D341Med (cell line): ENCODE results near the gene WBP1L.
A peak's percentile ranks its signal among the peaks of the same experiment; 100 is the strongest.
"Not testable (repeated sequence)": the region's sequence is repeated elsewhere in the genome, so short reads cannot be mapped to it uniquely, and the experiment has no call there.

Source experiments
- DNase-seq: peaks from one replicate; pipeline ENCODE4 v3.0.0; 2012; ENCODE audit warnings: low spot score

Gene WBP1L

DNA sequence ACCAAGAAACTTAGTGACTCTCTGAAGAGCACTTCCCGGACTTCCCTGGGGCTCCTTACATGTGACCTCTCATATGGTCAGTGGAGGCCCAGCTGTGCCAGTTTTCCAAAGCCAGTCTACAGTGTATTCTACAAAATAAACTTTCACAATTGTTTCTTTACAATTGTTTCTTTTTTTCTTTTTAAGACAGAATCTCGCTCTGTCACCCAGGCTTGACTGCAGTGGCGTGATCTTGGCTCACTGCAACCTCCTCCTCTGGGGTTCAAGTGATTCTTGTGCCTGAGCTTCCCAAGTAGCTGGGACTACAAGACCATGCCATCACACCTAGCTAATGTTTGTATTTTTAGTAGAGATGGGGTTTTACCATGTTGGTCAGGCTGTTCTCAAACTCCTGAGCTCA lies 67.6 kb downstream of the WBP1L start:
- DNase-seq: no peak

- DNase-seq: no peak
Measured at GRCh38 chr10:102812231-102812876, 68.6 kb downstream of the WBP1L start.

DNA sequence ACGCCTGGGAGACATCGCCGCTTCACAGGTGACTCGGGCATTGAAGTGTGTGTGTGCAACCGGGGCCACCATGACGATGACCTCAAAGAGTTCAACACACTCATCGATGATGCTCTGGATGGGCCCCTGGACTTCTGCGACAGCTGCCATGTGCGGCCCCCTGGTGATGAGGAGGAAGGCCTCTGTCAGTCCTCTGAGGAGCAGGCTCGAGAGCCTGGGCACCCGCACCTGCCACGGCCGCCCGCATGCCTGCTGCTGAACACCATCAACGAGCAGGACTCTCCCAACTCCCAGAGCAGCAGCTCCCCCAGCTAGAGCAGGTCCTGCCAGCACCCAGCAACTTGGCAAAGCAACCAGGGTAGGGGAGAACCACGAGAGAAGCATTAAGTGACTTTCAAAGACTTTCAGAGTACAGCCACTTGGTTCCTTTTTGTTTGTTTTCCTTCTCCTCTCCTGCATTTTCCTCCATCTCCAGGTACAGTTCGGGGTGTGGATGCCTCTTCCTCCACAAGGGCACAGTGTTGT lies 69.3 kb downstream of the WBP1L start:
- DNase-seq: no peak

- DNase-seq: no peak
Measured at GRCh38 chr10:102813734-102814452, 70.1 kb downstream of the WBP1L start.

- DNase-seq: no peak
Measured at GRCh38 chr10:102814453-102814871, 70.7 kb downstream of the WBP1L start.

DNA sequence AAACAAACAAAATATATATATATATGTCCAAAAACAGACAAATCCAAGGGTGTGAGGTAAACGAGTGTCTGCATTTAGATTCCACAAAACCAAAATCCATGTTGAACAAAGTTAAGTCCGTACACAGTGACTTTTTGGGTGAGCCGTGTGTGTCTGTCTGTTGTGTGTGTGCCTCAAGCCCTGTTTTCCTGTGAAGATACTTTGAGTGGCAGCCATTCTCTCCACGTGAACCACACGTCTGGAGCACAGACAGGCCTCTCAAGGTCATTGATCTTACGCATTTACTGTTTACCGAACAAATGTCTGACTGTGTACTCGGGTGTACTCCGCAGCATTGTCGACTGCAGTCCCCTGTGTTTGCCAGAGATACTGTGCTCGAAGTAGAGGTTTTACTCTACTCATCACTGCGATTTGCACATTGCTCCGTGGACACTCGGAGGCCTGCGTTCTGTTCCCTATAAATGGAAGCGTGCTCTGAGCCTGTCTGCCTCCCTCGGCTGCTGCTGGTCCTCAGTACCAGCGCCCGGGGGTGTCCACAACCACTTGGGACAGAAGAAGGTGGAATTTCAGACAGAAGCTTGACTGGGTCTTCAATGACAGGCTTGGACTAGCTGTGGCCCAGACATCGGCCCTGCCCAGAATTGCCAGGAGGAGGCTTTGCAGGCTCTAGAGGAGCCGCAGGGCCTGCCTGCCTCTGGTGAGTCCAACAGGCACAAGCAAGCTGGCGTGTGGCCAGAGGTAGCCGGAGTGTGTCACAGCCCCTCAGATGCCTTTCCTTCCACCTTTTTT lies 71.3 kb downstream of the WBP1L start:
- no peak for DNase-seq

DNA sequence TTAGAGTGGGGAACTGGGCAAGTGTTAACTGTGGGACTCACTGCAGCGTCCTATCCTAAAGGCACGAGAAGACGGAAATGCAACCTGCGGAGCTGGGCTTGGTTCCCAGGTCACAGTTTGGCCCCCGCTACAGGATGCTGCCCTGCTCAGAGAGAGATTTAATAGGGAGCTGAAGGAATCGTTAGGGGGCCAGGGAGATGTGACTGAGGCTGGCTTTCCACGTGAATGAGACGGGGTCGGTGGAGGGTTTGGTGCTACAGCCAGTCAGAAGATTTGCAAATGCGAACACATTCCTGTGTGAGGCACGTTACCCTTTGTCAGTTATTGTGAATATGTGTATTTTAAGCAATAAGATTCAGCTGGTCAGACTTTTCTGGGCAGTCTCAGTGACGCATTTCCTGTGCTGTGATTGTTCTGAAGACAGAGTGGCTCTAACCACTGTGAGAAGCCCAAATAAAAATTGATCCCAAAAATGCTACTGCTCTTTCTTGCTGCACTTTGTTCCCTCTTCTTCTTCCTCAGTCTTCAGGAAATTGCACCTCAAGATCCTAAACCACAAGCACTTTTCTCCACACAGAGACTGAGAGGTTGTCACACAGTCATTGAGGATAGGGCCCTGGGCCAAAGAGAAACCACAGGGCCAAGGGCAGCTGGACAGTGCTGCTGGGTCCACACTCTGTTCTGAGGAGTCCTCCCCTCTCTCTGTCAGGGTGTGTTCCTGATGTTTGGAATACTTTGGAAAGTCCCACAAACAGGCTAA lies 72.2 kb downstream of the WBP1L start:
- DNase-seq: no peak

DNA sequence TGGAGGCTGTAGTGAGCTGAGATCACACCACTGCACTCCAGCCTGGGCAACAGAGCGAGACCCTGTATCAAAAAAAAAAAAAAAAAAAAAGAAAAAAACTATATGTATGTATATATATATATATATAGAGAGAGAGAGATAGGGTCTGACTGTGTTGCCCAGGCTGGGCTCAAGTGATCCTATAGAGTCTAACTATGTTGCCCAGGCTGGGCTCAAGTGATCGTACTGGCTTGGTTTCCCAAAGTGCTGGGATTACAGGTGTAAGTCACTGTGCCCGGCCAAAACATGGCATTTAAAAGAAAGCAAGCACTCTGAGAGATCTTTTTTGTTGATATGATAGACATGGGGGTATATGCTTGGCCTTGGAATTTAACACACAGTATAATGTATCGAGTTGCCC lies 73.4 kb downstream of the WBP1L start:
- no peak for DNase-seq

- no peak for DNase-seq
Measured at GRCh38 chr10:102819054-102819453, 75.3 kb downstream of the WBP1L start.

DNA sequence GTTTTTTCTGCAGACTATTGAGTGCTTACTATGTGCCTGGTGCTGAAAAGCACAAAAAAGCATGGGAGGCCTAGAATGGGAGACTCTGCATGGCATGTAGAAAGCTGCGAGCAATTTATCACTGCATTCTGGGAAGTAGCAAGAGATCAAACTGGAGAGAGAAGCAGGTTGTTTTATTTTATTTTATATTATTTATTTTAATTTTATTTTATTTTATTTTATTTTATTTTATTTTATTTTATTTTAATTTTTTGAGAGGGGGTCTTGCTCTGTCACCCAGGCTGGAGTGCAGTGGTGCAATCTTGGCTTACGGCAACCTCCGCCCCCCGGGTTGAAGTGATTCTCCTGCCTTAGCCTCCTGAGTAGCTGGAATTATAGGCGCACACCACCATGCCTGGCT lies 76.3 kb downstream of the WBP1L start:
- DNase-seq: not testable (repeated sequence)

- DNase-seq: no peak
Measured at GRCh38 chr10:102822222-102822621, 78.5 kb downstream of the WBP1L start.

DNA sequence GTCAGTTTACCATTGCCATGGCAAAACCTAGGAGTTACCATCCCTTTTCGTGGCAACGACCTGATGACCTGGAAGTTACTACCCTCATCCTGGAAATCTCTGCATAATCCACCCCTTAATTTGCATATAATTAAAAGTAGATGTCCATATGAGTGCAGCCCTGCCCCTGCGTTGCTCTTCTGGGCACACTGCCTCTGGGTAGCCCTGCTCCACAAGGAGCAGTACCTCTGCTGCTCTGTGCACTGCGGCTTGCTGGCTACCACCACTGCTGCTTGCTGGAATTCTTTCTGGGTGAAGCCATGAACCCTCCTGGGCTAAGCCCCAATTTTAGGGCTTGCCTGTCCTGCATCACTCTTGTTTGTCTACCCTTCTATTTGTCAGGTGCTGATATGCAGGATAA lies 80.9 kb downstream of the WBP1L start:
- no peak for DNase-seq

- no peak for DNase-seq
Measured at GRCh38 chr10:102826148-102826796, 82.5 kb downstream of the WBP1L start.

- no peak for DNase-seq
Measured at GRCh38 chr10:102827597-102827975, 83.8 kb downstream of the WBP1L start.

DNA sequence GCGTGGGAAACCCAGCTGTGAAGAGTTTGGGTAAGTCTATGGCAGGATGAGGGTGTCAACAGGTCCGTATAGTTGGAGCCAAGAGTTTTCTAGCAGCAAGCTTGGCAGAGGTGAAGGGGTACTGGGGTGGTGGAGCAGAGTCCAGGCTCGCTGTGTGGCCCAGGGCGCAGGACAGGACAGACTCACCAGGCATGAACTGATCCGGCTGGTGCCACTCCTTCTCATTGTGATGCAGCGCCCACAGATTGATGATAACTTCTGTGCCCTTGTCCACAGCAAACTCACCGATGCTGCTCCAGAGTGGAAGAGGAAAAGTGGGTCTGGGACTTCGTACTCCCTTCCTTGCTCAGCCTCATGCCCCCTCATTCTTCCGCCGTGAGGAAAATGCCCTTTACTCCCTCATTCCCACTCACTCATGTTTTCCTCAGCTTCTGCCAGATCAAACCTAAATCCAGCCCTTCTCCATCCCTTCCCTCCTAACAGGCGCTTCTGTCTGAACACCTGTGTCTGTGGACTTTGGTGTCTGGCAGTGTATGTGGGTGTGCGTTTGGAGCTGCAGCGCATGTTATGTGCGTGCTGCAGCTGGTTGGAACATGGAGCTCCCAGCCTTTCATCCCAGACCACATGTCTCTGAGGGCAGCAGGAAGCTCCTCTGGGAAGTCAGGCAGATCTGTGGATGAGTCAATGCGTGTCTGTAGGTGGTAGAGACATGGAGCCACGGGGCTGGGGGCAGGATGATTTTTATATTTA lies 87.7 kb downstream of the WBP1L start:
- DNase-seq: no peak

DNA sequence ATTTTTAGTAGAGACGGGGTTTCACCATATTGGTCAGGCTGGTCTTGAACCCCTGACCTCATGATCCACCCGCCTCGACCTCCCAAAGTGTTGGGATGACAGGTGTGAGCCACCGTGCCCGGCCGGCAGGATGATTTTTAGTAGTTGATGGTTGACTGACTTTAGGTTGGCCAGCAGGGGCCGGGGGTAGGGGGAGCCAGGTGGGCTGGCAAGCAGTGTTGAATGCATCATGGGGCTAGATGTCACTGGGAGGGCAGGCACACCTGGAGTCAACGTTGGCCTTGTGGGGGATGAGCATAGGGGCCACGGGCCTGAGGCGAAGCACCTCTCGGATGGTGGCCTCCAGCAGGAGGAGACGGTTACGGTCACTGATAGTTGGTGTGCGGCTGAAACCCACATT lies 88.5 kb downstream of the WBP1L start:
- no peak for DNase-seq

GRCh38 chr10:102832987-102833386 lies 89.2 kb downstream of the WBP1L start:
- no peak for DNase-seq

GRCh38 chr10:102834143-102834542 lies 90.4 kb downstream of the WBP1L start:
- DNase-seq: no peak

DNA sequence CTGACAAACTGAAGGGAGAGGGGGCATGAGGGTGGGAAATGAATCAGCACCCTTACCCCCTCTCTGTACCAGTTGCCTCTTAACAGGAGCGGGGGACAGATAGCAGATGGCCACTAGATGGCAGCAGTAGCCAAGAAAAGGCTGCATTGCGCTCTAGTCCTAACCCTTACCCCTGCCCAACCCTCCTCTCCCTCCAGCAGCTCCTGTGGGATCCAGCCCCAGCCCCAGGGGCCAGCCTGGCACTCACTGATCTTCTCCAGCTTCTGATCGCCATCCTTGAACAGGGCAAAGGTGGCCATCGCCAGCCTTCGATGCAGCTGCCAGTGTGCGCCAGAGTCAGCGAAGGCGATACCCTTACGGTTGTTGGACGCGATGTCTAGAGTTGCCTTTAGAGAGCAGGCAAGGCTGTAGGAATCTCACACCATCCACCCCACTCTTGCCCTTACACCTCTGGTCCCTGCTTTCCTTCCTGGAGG lies 91.3 kb downstream of the WBP1L start:
- DNase-seq: peak; percentile 77

DNA sequence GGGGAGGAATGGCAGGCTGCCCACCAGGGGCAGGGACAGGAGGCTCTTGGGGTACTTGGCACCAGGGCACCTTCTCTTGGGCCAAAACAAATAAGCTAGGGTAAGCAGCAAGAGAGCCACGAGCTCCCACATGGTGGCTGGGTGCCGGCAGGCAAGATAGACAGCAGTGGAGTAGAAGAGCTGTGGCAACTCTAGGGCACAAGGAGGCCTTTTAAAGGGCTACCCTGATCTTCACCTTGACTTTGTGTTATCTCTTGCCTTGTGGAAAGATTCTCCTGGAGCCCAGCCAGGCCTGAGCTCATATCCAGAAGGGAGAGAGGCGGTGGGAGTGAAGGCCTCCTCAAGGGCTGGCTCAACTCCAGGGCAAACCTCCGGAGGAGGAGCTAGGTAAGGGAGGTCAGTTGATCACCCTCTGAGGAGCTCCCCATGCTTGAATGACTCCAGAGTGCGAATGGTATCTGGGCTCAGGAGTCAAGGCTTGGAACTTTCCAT lies 93.5 kb downstream of the WBP1L start, which contains the start of gene CYP17A1:
CYP17A1 (minus strand) TSS at position 184 of the 492 bp plus-strand sequence; CDS start at position 132, 52 bp downstream.
- no peak for DNase-seq
